ENCODE data around the gene SCN7A.
"Not testable (repeated sequence)": the region's sequence is repeated elsewhere in the genome, so short reads cannot be mapped to it uniquely, and the experiment has no call there.

The SCN7A gene

DNA sequence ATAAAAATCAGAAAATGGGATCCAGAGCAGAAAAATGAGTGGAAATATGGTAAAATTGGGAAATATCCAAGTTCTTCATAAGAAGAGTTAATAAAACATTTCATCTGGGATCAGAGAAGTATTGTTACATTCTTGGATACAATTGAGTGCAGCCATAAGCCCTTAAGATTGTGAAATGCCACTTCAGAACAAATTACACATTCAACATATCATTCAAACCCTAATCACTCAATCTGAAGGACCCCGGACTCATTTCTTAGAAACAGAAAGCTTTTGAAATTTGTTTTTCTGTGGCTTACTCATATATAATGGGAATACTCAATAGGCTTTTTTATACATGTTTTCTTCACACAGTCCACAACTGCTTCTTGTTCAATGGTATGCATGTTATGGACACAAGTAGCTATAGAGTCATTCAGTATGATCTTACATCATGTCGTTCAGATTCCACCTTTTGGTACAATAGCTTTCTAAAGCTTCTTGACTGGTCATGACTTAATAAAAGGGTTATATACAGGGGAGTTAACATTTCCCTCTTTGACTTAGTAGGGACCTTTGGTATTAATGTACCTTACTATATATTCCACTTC is 39.9 kb downstream of the SCN7A start:
- no peak for DNase-seq (ENCODE audit: low read depth, low spot score)

DNA sequence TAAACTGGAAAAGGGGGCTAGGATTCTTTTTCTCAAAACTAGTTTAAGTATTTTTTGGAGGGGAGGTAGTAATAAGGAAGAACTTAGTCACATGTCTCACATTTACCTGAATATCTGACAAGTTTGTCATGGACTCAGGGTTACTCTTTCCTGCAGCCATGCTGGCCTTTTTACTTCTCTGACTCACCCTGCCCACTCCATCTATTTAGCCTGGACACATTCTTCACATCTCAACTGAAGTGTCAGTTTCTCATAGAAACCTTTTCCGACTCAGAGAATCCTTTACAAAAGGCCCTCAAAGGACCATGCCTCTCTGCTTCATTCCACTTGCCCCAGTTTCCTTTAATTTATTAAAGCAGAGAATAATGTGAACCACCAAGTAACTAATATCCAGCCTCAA is 42.6 kb downstream of the SCN7A start:
- DNase-seq (ENCODE audit: low read depth, low spot score): peak; percentile 53

DNA sequence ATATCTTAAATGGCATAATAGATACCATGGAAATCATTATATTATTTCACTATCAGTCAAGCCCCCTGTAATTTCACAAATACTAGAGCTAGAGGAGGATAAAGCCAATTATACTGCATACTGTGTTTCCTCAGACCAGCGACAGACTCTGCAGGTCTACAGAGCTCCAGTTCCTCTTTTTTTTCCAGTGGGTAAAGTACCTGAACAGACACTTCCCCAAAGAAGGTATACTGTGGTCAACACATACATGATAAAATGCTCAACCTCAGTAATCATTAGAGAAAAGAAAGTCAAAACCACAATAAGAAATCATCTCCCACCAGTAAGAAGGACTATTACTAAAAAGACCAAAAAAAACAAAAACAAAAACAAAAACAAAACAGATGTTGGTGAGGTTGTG is 44.6 kb downstream of the SCN7A start:
- DNase-seq (ENCODE audit: low read depth, low spot score): no peak

DNA sequence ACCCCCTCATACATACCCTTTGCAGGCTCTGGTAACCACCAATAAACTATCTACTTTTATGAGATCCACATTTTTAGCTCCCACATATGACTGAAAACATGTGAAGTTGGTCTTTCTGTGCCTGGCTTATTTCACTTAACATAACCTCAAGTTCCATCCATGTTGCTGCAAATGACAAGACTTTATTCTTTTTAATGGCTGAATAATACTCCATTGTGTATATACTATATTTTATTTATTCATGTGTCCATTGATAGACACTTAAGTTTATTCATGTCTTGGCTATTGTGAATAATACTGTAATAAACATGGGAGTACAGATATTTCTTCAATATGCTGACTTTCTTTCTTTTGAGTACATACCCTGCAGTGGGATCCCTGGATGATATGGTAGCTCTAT is 45.9 kb downstream of the SCN7A start:
- no peak for DNase-seq (ENCODE audit: low read depth, low spot score)

DNA sequence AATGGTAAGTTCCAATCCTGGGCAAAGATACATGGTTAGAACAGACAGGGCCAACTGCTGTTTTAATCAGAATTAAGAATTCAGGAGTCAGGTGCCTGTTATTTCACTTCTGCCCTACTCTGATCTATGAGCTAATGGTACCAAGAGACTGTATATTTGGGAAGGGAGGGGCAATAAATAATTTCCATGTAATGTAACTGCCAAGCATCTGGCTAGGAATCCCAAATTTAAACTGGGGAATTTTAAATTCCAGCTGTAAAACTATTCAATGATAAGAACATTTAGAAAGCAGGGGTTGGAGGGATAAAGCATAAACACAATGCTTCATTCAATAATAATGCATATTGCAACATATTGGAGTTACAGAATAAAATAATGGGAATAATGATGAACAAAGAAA is 49.7 kb downstream of the SCN7A start:
- no peak for DNase-seq (ENCODE audit: low read depth, low spot score)

DNA sequence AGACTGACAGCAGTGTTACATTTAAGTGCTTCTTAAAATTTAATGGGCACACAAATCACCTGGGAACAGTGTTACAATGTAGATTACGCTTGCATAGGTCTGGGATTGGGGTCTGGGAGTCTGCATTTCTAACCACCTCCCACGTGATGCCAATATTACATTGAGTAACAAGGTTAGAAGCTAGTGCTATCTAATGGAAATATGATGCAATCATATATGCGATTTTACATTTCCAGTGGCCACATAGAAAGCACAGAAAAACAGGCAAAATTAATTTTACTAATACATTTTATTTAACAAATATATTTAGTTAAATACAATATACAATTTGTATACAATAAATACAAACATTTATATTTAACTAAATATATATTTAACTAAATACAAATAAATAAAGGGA is 53.7 kb downstream of the SCN7A start:
- DNase-seq (ENCODE audit: low read depth, low spot score): no peak

DNA sequence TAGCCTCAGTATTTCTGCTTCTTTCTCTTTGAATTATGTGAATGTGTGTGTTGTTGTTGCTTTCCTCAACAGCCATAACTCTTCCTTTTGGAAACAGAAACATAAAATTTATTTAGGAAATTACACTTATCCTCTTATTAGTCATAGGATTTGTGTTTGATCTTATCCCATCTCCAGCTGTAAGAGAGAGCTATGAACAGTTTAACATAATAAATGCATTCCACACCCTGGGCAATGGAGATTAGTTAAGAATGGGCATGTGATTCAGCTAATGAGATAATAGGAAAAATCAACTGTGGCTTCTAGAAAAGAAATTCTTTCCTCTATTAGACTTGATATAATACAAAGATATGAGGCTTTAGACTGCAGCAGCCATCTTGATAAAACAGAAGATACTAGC is 55.0 kb downstream of the SCN7A start:
- DNase-seq (ENCODE audit: low read depth, low spot score): no peak

DNA sequence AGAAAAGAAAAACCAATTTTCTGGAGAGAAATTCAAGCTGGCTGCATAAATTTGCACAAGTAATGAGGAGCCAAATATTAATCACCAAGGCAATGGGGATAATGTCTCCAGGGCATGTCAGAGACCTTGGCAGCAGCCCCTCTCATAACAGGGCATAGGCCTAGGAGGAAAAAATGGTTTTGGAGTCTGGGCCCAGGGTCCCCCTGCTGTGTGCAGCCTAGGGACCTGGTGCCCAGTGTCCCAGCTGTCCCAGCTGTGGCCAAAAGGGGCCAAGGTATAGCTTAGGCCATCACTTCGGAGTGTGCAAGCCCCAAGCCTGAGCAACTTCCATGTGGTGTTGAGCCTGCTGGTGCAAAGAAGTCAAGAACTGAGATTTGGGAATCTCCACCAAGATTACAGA is 57.1 kb downstream of the SCN7A start:
- no peak for DNase-seq (ENCODE audit: low read depth, low spot score)

DNA sequence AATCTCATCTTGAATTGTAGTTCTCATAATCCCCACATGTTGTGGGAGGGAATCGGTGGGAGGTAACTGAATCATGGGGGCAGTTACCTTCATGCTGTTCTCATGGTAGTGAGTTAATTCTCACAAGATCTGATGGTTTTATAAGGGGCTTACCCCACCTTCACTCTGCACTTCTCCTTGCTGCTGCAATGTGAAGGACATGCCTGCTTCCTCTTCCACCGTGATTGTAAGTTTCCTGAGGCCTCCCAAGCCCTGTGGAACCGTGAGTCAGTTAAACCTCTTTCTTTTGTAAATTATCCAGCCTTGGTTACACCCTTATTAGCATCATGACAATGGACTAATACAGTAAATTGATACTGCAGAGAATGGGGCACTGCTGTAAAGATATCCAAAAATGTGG is 57.9 kb downstream of the SCN7A start:
- no peak for DNase-seq (ENCODE audit: low read depth, low spot score)

DNA sequence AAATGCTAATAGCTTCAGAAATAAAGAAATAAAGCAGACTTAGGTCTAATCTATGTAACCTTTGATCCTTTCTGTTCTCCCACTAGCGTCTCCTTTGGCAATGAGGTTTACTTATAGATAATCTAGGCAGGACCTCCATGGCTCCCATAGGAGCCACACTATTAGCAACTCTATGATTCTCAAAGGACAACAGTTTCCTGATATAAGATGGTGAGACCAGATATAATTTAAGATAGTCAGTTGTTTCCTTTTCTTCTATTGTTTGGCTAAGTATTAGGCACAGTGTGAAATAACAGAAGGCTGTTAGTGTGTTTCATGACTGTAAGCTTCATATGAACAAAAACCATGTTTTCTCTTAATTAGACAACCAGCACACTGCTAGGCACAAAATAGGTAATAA is 59.6 kb downstream of the SCN7A start:
- no peak for DNase-seq (ENCODE audit: low read depth, low spot score)

DNA sequence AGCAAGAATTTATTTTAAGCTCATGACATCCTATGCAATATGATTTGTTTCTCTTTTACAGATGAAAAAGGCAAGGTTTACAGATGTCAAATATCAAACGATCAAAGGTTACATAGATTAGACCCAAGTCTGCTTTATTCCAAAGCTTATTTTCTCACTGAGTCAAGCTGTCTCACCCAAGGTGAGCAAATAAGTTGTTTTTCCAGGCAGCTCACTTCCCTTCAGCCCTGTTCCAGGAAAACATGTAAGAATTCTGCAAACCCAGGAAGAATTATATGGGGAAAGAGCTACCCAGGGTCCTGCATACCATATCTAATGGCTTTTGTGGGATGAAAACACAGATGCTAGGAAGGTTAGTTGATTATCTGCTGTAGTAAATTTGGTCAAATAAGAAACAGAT is 60.6 kb downstream of the SCN7A start:
- DNase-seq (ENCODE audit: low read depth, low spot score): no peak

DNA sequence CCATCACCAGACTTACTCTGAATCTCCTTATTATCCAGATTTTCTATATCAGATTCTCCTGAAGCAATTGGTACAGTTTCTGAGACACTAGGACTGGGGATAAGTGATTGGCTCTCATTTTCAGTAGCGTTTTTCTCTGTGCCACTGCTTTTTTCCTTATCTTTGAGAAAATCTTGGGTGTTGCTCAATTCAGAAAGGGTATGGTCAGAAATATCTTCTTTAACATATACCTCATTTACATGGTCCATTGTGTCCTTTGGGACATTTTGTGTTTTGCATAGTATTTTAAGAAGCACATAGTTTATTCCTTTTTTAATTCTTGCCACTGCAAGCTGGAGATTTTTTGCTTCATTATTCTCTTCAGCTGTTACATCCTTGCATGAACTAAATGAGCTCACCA is 61.7 kb downstream of the SCN7A start:
- DNase-seq (ENCODE audit: low read depth, low spot score): no peak

DNA sequence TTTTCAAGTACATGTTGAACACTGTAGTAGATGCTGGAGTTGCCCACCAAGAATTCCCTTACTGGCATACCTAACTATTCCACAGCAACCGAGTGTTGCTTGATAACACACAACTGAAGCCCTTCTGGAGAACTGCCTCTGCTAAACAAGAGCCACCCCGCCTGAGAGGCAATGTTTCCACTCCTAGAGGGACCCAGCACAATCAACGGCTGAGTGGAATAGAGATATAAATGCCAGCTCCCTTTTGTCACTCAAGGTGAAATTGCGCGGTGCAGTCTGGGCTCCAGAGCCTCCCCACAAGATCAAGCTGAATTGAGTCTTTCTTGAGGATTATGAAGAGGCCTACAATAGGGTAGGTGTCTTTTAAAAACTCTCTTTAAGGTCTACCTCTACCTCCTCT is 69.2 kb downstream of the SCN7A start:
- DNase-seq (ENCODE audit: low read depth, low spot score): no peak

DNA sequence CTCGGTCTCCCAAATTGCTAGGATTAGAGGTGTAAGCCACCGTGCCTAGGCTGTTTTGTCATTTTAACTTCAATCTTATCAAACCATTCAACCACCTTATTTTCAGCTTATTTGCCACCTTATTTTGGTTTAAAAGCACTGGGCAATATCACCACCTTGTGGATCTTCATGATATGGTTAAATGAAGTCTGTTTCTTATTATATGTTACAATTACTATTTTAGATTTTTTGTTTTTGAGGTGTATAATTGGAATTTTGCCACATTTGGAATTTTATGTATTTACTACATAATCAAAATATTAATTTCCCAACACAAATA is 74.5 kb downstream of the SCN7A start:
- DNase-seq (ENCODE audit: low read depth, low spot score): peak; percentile 61

DNA sequence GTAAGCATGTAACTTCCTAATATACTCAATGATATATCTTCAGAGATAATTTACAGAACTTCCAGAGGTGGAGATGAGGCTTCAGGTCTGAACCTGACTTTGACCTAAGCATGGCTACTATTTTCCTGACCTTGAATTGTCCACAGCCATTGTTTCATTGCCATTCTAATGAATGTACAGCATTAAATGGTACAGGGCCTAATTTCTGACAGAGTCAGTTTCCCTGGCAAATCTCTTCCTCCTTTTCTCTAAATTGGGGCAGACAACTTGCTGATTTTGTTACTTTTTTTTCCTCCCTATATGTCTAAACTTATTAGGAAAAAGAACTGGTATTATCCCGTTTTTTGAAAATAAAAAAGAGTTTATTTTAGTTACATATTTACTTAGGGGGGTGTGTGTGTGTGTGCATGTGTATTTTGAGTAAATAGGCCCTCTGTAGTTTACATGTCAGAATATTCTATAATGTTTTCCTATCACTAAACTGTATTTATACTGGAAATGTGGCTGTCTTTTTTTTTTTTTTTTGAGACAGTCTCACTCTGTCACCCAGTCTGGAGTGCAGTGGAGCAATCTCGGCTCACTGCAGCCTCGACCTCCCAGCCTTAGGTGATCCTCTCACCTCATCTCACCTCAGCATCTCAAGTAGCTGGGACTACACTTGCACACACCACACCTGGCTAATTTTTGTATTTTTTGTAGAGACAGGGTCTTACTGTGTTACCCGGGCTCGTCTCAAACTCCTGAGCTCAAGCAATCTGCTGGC is 75.0 kb downstream of the SCN7A start:
- no peak for DNase-seq (ENCODE audit: low read depth, low spot score)

DNA sequence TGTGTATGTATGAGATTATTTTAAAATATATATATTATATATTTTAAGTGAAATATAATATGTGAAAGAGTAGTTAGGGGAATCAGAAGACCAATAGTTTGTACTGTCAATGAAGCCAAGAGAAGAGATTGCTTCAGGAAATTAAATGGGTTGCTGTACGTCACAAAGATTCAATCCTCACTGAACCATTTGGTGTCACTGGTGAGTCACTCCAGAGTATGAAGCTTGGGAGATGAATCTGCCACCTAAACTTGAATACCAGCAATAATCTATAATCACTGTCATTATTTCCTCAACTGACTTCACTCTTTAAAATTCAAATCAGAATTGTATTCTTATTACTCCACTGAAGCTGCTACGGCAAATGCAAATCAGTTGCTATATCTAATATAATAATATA is 76.4 kb downstream of the SCN7A start:
- peak; percentile 47 for DNase-seq (ENCODE audit: low read depth, low spot score)

DNA sequence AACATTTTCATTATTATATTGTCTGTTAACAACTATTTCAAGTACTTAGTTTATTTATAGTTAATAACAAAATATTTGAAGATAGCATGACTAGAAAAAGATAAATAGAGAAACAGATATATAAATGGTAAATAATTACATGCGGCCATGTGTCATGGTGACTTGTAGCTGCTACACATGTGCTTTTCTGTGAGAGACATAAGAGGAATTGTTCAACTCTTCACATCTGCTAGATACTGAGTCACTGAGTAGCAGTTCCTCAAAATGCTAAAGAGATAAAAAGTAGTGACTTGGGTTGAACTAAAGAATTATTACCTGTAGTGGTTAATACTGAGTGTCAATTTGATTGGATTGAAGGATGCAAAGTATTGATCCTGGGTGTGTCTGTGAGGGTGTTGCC is 80.8 kb downstream of the SCN7A start:
- DNase-seq (ENCODE audit: low read depth, low spot score): no peak

DNA sequence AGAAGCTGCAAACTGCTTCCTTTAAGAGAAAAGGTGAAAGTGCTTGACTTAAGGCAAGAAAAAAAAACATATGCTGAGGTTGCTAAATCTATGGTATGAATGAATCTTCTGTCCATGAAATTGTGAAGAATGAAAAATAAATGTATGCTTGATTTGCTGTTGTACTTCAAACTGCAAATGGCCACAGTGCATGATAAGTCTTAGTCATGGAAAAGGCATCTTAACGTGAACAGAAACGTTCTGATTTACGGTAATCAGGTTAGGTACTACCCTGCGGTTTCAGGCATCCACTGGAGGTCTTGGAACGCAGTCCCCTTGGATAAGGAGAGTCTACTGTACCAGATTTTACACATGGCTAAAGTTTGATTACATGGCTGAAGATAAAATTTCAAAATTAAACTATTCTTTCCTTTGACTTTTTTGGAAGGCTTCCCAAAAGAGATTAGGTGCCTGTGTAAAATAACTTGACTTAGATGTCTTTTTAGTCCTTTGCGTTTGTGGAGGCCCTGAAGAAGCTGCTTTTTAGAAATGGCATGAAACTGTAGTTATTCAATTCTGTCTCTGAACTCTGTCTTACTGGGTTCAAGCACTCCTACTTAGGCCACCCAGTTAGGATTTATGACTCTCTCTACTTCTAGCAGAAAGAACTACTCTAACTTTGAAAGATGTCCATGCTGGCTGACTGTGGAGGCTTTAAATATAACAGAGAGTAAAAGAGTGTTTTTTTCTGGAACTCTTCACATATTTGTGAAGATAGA is 82.4 kb downstream of the SCN7A start:
- peak; percentile 65 for DNase-seq (ENCODE audit: low read depth, low spot score)

DNA sequence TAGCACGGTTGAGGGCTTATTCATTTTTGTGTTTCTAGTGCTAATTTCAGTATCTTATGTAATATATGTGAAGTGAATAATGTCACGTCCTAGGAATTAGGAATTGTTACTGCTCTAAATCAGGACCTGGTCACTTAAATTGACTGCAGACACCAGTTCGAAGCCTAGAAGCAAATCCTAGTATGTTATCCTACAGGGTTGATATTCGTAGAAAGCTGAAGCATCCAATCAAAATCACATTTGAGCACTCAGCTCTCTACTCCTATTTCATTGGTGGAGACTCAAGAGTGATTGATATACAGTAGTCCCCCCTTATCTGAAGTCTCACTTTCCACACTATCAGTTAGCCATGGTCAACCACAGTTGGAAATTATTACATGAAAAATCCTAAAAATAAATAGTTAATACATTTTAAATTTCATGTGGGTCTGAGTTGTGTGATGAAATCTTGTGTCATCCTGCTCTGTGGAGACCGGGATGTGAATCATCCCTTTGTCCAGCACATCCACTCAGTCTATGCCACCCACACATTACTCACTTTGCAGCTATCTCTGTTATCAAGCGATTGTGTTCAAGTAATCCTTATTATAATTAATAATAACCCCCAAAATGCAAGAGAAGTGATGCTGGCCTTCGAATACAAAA is 83.1 kb downstream of the SCN7A start:
- DNase-seq (ENCODE audit: low read depth, low spot score): peak; percentile 52

DNA sequence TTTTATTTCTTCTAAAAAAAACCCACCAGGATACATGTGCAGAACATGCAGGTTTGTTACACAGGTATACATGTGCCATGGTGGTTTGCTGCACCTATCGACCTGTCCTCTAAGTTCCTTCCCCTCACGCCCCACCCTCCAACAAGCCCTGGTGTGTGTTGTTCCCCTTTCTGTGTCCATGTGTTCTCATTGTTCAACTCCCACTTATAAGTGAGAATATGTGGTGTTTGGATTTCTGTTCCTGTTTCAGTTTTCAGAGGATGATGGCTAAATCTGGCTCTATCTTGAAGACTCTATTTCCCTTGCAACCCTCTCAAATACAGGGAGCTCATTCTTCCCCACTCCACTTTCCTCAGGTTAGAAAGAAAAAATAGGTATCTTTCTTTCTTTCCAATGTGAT is 86.3 kb downstream of the SCN7A start:
- not testable (repeated sequence) for DNase-seq (ENCODE audit: low read depth, low spot score)

DNA sequence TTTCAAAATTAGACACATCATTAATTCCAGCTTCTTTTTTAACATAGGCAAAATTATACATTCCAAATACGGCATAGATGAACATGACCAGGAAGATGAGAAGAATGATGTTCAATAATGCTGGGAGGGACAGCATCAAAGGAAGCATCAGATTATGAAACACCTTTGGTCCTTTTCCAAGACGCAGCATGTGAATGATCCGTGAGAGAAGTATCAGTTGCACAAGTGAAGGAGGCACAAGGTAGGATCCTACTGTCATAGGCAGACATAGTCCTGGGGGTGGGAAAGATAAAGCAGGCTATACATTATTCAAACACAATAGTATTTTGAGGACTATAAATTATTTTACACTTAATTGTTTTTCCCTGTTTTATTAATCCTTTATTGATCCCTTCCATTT is 87.7 kb downstream of the SCN7A start:
- DNase-seq (ENCODE audit: low read depth, low spot score): no peak

DNA sequence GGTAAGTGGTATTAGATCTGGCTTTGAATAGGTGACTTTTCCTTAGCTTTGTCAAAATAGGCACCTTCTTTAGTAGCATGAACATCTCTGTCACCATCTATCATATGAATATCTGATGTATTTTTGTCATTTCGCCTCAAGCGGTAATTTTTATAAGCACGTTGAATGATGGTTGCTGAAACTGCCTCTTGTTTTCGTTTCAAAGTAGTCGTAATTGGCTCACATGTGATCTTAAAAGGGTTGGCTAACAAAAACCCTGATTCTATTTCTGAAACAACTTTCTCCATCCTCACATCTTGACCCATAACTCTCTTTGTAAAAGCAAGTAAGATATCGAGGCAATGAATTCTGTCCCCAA is 88.5 kb downstream of the SCN7A start:
- DNase-seq (ENCODE audit: low read depth, low spot score): no peak
